AG20443 (cell line): ENCODE data around the gene NCAPD3.

Source experiments
- DNase-seq: peaks from one replicate; pipeline ENCODE4 v3.0.0; 2012; ENCODE audit warnings: low spot score, mixed read lengths

The NCAPD3 gene

DNA sequence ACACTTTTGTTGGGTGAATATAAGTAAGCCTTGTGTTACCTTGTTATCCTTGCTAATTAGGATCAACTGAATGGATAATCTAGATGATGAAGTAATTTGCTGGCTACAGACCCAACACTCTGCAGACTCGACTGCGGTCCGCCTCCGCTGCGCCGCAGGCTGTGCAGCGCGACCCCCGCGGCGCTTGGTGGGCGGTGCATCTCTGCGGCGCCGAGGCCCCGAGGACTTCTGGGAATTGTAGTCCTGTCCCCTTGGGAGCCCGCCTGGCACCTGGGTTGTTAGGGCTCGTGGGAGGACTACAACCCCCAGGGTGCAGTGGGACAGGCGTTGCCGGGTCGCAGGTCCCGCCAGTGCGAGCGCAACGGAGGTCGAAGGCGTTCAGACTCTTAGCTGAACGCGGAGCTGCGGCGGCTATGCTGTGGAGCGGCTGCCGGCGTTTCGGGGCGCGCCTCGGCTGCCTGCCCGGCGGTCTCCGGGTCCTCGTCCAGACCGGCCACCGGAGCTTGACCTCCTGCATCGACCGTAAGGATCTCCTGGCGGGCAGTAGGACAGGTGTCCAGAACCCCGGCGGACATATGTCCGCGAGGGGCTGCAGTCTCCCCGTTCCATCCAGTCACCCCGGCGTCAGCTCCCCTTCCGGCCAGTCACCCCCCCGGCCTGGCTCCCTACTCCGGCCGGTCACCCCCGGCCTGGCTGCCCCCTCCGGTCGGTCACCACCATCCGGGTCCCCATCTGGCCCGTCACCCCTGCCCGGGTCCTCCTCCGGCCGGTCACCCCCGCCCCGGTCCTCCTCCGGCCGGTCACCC is 29.6 kb upstream of the NCAPD3 start, which contains the start of the genes ACAD8 and THYN1:
Gene ACAD8, plus strand, starts transcription at position 381 of the 806 bp plus-strand sequence. Its CDS starts 33 bp downstream, at position 414.
Gene THYN1, minus strand, starts transcription at position 165 of the 806 bp plus-strand sequence. CDS start 470 bp downstream, outside the sequence.
- DNase-seq, result peak; percentile 98

DNA sequence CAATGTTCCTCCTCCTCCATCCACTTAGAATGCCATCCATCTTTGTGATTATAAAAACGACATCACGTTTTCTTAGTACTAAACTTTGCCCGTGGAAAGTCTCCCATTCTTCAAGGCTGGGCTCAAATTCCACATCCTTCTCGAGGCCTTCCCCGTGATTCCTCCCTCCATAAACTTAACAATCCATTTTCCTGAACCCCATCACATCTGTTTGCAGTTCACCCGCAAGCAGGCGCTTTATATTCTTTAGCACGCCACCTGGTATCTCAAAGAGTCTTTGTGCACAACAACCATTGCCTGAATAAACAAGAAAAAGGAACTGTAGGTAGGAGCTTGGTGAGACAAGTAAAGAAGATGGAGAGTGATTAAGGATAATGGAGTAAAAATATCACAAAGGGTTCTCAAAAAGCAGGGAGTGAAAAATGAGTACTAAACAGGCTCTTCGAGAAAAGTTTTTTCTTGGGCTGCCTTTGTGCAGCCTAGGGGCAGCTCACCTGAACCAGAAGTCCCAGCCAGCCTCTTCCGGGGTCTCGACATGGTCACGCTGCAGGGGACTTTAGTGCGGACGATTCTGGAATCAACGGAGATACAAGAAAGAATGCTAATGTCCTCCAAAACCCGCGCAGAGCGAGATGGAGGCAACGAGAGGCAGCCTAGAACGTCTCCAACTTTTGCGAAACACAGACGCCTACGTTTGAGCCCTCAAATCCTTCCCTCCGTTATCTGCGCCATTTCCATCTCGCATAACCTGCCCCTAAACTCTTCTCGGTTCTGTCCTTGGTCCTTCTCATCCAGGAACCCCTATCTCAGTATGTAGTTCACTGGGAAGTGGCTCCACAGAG is 28.8 kb upstream of the NCAPD3 start:
- DNase-seq, result peak; percentile 54

DNA sequence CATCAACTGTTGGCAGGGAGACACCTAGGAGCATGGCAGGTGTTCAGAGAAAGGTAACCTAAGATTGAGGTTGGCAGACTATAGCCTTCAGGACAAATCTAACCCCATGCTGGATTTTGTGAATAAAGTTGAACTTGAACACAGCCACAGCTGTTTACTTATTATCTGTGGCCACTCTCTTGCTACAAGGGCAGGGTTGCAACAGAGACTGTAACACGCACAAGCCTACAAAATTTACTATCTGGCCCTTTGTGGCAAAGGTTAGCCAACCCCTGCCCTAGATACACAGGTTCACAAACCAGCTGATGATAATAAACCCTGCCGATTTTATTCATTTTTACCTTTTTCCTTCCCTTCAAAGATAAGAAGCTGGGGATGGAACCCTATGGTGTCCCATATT is 26.9 kb upstream of the NCAPD3 start:
- no peak for DNase-seq

DNA sequence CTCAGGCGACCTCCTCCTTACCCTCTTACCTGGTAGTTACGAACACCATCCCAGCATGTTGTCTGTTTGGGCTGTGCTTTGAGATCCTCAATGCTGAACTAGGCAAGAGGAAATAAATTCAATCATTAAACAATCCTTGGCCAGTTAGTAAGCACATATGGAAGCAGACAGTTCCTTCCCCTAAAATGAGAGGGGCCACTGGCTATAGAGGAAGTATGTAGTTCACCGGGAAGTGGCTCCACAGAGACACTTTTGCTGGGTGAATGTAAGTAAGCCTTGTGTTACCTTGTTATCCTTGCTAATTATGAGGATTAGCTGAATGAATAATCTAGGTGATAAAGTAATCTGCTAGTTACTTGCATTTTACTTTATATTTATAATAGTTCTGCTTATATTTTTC is 26.5 kb upstream of the NCAPD3 start:
- no peak for DNase-seq

DNA sequence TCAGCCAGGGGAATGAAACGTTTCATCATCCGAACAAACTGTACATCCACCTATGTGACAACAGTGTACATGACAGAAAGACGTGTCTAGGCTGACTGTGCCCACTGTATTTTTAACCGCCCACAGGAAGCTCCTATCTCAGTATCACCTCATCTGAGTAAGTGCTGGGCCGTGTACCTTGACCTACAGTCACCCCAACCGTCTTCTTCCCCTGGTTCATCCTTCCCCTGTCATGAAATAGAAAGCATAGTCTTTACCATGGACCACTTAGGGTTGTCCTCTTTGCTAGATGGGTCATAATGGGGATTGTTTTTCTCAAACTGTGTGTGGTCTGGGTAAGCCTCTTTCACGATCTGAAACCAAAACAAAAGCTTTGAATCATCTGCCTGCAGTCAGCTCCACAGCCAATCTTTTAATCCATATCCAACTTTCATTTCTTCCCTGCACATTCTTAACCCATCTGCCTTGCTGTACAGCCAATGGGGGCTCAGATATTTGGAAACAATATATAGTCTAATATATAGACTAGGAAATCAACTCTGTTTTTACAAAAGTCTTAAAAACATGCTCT is 25.2 kb upstream of the NCAPD3 start:
- DNase-seq, result no peak

DNA sequence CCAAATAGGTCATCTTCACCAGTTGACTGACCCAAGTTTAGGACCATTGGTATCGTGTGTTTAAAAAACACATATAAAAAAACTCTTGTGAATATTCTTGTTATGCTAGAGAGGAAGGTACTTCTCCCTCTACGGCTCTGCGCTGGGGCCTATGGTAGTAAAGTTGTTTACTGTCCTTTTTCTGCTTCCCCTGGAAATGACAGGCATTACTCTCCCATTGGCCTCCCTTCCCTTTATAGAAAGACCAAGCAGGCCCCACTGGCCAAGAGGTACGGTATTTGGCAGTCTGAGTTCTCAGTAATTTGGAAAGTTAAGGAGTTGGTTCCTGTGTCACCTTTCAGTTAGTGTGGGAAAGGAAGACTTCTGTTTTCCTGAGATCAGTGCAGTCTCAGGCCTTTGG is 22.9 kb upstream of the NCAPD3 start:
- DNase-seq, result no peak

DNA sequence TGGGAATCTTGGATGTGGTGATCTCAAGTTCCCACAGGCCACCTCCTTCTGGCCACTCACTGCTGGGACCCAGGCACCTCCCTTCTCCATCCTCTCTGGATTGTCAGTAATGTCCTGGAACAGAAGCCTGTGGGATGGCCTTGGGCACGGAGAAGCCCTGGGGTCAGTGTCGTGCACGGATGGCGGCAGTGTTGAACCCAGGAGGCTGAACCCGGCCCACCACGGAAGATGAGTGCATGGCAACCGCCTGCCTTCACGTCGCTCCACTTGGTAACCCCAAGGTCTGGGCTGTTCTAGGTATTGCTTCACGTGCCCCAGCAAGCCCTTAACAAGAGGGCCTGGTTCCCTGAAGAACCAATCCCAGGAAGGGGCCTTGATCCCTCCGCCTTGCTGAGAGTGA is 22.3 kb upstream of the NCAPD3 start:
- DNase-seq, result no peak

DNA sequence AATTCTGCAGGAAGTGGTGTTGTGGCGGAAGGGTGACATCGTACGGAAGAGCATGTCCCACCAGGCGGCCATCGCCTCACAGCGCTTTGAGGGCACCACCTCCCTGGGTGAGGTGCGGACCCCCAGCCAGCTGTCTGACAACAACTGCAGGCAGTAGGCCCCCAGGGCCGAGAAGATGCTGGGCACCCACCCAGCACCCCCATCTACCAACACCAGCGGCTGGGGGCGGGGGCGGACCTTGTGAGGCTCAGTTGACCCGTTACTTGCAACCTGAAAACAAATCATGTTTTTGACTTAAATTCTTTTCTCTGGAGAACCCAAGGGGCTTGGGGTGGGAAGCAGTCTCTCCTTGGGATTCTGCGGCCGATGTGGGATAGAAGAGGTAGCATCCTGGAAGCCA is 21.7 kb upstream of the NCAPD3 start:
- no peak for DNase-seq

DNA sequence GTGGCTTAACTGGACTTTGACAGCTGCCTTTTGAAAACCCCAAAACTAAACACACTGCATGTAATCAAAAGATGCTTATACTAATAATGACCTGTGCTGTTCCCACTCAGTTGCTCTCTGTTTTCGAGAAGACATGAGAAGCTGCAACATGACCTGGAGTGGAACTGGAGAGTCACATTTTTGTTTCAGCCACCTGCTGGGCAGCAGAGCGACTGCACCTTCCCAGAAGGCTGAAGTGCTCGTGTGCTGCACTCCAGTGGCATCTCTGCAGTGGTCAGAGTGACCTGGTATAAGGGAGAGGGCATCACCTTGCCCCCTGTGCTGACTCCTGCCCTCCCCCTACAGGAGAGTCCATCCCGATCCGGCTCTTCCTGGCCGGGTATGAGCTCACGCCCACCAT is 20.8 kb upstream of the NCAPD3 start:
- DNase-seq, result peak; percentile 50

DNA sequence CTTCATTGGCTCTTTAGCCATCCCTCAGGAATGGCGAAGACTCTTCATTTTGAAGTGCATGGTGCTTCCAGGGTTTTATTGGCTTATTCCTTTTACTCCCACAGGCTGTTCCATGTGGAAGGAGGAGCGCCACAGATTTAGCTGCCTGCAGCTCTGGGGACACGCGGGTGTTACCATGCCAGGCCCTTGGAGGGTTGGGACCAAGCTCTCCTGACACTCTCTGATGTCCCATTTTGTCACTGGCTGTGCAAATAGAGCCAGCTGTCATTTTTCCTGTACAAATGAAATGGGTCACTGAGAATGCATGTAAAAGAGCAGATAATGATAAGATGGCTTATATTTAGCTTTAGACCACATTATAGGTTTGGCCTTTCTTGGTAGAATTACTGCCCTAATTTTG is 20.1 kb upstream of the NCAPD3 start:
- DNase-seq, result no peak

DNA sequence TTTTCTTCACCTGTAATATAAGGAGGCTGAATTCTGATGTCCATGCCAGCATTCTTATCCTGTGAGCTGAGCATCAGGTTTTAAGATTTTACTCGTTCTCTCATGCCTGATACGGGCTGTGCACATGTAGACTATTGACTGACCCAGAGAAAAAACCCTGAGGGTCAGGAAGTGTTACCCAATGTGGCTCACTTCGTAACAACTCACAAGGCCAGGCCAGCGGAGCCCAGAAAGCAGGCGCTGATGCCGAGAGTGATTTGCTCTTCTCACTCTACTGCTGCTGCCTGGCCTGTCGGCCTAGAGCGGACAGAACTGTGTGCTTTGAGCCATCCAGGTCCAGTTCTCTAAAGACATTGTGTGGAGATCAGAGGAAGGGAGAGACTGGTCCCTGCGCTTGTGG is 18.6 kb upstream of the NCAPD3 start:
- DNase-seq, result no peak

DNA sequence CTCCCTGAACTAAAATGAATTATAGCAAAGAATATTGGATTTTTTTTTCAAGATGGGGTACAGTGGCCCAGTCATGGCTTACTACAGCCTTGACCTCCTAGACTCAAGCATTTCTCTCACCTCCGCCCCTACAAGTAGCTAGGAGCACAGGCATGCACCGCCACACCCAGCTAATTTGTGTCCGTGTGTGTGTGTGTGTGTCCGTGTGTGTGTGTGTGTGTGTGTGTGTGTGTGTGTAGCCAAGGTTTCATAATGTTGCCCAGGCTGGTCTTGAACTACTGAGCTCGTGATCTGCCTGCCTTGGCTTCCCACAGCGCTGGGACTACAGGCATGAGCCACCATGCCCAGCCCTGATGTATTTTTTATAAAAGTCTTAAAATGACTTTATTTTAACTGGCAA is 16.8 kb upstream of the NCAPD3 start:
- DNase-seq, result no peak

DNA sequence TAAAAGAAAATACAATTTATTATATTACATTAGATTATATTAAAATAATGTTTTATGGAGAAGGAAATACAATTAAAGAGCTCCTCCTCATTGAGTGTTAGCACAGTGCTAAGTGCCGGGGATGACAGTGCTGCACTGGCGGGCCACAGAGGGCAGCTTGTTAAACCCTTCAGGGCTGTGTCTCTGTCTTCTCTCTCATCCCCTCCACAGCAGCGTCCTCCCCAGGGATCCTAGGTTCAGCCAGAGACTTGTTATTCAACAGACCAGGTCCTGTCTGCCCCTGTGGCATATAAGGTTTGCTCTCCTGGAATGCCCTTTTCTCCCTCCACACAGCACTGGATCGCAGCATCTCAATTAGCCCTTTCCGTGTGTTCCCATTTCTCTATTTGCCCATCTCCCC is 15.2 kb upstream of the NCAPD3 start:
- no peak for DNase-seq

DNA sequence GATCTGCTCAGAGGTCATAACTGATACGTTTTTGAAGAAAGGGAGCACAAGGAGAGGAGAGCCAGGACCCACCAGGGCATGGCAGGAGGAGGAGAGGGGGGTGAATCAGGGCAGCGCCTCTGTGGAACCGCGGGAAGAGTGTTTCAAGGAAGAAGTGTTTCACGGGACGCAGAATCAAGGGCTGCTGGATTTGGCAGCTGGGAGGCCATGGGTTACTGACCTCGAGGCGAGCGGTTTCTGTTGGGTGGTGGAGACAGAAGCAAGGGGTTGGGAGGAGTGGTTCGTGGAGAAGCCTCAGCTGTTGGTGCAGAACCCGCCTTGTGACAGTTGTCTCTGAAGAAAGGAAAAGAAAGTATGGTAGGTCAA is 13.8 kb upstream of the NCAPD3 start:
- no peak for DNase-seq

DNA sequence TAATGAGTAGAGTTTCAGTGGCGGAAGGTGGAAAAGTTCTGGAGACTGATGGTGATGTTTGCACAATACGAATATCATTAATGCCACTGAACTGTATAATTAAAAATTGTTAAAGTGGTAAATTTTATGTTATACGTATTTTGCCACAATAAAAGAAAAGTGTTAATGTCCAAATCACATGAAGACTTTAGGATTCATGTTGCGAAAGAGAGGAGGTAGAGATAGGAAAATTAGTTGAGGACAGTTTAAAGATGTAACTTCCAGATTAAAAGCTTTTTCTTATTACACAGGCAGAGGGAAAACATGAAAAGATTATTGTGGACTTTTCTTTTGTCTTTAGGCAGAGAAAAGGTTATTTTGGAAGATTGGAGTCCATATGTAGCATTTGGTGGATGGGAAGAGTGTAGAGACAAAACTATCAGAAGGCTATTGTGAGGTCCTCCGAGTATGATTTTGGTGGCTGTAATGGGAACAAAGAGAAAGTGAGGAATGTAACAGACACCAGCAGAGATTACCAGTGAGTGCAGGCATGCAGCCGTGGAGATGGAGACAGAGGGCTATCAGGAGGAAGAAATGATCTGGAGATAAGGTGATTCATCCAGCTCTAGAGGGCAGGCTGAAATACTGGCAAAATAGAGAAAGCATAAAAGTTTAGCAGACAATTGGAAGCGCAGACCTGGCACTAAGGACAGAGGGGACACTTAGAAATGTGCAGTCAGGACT is 13.2 kb upstream of the NCAPD3 start:
- DNase-seq, result no peak

DNA sequence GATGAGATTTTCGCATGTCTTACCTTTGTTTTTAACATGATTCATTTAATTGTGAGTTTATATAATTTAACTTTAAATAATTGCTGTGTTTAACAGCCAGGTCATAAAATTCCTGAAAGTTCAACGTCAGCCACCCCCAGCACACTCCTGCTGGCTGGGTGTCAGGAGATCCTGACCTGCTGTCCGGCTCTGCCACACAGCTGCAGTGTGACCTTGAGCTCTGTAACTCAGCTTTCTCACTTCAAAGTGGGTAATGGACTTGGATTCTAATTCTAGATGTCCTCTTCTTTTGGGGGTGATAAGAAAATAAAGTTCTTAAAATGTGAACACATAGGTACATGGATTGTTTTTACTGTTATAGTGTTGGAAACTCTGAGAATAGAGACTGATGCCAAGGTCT is 11.6 kb upstream of the NCAPD3 start:
- no peak for DNase-seq

DNA sequence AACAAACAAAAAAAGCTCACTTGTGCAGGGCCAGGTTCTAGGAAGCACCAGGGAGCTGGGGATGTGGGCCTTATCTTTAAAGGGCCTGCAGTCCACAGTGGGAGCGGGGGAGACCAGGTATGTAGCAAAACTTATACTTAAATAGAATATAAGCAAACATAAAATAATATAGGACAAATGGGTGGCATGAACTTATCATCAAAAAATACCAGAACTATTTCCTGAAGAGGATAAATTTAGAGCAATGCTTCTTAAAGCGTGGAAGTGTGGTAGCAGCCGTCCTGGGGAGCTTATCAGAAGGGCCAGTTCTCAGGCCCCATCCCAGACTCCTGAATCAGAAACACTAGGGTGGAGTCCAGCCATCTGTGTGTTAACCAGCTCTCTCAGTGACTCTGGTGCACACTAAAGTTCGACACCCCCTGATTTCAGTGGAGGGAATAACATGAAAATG is 10.0 kb upstream of the NCAPD3 start:
- no peak for DNase-seq

DNA sequence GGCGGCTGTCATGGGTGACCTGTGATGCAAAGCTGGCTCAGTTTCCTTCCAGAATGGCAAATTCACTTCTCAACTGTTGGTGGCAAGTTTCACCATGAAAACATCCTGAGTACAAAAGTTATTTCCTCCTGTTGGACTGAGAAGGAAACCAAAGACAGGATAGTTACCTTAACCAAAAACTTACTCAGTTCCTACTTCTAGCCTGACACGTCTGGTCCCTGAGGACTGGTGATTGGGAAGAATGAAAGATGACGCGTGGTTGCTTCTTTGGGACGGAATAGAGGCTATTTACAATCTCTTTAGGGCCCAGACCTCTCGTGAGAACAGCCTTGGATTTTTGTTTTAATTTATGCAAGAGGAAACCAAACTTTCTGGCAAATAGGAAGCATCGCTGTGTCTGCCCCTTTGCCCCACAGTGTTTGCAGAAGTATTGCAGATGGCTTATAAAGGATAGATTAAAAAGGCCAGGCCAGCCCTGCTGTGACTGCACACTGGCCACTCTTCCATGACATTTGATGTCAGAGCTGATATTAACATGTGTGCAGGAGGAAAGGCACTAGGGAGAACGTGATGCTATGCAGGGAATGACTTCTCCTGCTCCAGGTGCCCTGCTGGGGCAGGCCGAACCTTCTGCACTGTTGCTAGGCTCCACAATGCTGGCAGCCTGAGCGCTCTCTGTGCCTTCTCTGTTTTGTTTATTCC is 8.3 kb upstream of the NCAPD3 start:
- DNase-seq, result no peak

DNA sequence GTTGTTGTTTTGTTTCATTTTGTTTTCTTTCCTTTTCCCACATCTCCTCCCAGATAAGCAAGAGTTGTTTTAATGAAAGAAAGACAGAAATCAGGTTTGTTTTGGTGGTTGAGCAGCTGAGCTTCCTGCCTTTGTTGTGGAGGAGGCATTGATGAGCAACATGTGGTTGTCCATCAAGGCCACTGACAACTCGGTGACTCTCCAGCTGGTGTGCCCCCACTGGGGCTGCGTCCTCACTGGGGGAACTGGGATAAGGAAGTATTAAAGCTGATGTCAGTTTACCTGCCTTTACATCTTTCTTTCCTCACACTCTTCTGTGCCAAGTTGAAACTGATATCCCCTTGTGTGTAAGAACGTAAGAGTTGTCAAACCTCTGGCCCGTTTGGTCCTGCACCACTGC is 6.6 kb upstream of the NCAPD3 start:
- DNase-seq, result no peak

DNA sequence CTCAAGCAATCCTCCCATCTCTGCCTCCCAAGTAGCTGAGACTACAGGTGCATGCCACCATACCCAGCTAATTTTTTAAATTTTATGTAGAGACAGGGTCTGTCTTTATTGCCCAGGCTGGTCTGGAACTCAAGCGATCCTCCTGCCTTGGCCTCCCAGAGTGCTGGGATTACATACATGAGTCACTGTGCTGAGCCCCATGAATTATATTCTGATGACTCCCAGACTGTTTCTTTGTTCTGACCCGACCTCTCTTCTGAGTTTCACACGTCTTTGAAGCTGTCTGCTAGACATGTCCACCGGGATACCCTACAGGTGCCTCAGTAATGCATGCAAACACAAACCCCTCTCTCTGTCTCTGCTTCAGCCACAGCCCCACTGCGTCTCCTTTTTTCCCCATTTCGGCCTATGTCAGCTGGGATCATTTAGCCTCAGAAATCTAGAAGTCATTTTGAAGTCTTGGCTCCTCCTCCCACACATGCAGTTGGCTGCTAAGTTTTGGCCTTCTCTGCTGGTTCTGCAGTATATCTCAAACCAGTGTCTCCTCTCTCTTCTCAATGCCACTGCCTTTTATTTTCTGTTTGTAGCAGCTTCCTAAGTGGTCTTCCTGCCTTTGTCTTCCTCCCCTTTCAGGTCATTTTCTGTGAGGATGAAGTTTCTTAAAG is 5.5 kb upstream of the NCAPD3 start:
- DNase-seq, result peak; percentile 20

DNA sequence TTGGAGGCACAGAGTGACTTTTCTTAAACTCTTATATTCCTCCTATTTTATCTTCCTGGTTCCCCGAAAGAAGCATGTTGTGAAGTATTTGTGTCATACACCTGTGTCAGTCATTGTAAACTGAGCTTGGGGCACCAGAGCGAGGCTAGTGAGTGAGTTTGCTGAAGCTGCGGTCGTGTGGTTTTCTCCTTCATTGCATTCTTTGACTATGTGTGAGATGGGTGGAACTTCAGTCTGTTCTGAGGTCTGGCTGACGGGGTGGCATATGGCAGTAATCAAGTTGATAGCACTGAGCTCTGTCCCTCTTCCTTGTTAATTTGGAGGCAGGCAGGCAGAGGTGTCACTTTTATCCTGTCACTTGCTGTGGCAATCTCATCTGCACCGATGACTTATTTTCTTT is 4.9 kb upstream of the NCAPD3 start:
- peak; percentile 74 for DNase-seq
